Suprapubic skin (tissue), 4 donors: ENCODE measurements around the gene SLC4A8.

Source experiments
- CTCF ChIP-seq, 2 donors: fragments of 200-600 bp in 1 of 2; fragments of 450-650 bp in 1 of 2; sonication (generic) in 1 of 2; IDR thresholded peaks; one replicate each; pipeline ENCODE4 v1.5.1; 2016 to 2019; ENCODE audit warnings: antibody characterized with exemption in 2 of 2, mild to moderate bottlenecking in 1 of 2, moderate library complexity in 1 of 2
- EP300 ChIP-seq: sonication (generic); formaldehyde crosslinking; IDR thresholded peaks from one replicate; pipeline ENCODE4 v1.6.1; 2017; ENCODE audit warnings: antibody characterized with exemption
- POLR2A ChIP-seq, 2 donors: fragments of 450-650 bp; IDR thresholded peaks; one replicate each; pipeline ENCODE4 v1.6.1; 2017; ENCODE audit warnings: antibody characterized with exemption in 2 of 2, mild to moderate bottlenecking in 2 of 2, moderate library complexity in 2 of 2
- POLR2AphosphoS5 ChIP-seq, 3 donors: sonication (generic); formaldehyde crosslinking; IDR thresholded peaks; one replicate each; pipeline ENCODE4 v1.6.1; 2017; ENCODE audit warnings: antibody characterized with exemption in 3 of 3

GRCh38 chr12:51540996-51541395 lies 116.4 kb downstream of the SLC4A8 start:
- TF ChIP-seq CTCF (IDR thresholded peaks at IDR 0.05): no peak
- TF ChIP-seq POLR2A (IDR thresholded peaks at IDR 0.05): no peak
- no peak for TF ChIP-seq EP300
- no peak for TF ChIP-seq POLR2AphosphoS5 (IDR thresholded peaks at IDR 0.05)
